C4-2B (cell line): ENCODE results near the gene PARD3.

Experiments used
- H3K27ac ChIP-seq: fragments of 450-650 bp; 2 replicates; pipeline ENCODE4 v1.5.1; 2017
- ZFX ChIP-seq: fragments of 450-650 bp; IDR thresholded peaks from 2 replicates; pipeline ENCODE4 v1.6.1; 2017
- TF ChIP-seq, protein P1 (sequence below): fragments of 450-650 bp; conservative IDR thresholded peaks from 2 replicates; pipeline ENCODE4 v1.5.1; 2017; ENCODE audit warnings: mild to moderate bottlenecking

Gene PARD3

DNA sequence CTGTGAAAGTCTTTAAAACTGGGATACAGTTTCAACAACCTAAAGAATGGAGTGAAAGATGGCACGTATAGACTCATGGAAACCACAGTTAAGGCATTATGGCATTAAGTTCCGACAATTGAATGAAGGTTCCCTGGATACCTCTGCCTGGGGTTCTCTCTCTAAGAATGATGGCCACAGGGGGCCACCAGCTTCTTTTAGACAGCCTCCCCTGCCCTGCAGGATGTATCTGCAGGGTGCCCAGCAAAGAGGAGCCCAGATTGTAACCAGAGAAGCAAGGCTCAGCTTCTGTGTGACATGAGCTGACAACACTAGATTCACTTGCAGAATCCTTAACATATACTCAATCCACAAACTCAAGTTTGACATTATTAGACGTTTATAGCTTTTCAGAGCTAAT lies 645.4 kb downstream of the PARD3 start:
- no peak for TF ChIP-seq ZFX
- TF ChIP-seq, protein P1, sequence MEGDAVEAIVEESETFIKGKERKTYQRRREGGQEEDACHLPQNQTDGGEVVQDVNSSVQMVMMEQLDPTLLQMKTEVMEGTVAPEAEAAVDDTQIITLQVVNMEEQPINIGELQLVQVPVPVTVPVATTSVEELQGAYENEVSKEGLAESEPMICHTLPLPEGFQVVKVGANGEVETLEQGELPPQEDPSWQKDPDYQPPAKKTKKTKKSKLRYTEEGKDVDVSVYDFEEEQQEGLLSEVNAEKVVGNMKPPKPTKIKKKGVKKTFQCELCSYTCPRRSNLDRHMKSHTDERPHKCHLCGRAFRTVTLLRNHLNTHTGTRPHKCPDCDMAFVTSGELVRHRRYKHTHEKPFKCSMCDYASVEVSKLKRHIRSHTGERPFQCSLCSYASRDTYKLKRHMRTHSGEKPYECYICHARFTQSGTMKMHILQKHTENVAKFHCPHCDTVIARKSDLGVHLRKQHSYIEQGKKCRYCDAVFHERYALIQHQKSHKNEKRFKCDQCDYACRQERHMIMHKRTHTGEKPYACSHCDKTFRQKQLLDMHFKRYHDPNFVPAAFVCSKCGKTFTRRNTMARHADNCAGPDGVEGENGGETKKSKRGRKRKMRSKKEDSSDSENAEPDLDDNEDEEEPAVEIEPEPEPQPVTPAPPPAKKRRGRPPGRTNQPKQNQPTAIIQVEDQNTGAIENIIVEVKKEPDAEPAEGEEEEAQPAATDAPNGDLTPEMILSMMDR, result no peak
- H3K27ac ChIP-seq, result no peak overlapping the region; the same call in 1 of the 2 replicates

DNA sequence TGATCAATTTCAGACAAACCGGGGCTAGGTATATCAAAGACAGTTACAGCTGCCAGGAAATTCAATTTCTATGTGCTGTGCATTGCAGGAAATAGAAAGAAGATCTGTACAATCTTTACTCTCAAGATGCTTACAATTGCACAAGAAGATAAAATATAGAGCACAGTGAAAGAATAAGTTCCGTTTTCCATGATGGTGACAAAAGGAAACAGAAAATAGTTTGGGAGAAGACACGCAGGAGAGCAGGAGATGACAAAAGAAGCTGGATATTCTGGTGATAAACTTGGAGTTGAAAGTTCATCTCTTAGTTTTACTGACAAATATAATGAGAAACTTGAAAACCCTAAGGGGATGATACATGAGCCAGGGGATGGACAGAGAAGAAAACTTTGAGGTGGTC lies 646.0 kb downstream of the PARD3 start:
- no peak overlapping the region for H3K27ac ChIP-seq
- TF ChIP-seq ZFX, result no peak
- TF ChIP-seq, protein P1, result no peak

DNA sequence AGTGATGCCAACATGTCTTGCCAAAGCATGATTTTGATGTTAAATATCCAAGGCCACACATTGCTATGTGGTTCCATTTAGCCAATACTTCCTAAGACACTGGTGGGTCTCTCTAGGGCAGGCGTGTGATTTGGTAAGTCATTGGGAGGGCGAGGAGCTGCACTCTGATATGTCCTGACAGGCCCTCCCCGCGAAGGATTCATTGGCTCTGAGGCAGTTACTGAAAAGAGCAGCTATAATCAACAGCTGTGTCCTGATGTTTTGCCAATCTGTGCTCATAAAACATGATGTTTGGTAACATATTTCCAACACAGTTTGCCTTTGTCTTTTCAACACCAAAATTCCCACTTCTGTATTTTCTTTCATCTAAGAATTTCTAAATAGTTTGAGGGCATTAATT lies 646.7 kb downstream of the PARD3 start:
- no peak for TF ChIP-seq ZFX
- TF ChIP-seq, protein P1, result no peak
- no peak overlapping the region for H3K27ac ChIP-seq

DNA sequence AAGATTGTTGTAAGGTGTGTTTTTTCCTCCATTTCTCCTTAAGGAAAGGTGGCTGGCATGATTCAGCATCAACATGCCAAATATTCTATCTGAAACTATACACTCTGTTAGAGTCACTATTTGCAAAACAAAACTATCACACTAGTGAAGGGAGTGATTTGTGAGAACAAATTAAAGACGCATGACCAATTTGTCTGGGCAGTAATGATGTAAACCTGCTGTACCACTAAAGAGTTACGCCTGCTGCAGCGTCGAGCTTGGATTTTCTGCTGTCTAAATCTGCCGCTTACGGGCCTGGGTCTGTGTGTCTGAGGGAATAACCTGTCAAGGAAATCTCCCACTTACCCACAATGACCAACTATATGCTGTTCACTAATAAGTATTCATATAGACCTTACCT lies 648.3 kb downstream of the PARD3 start:
- H3K27ac ChIP-seq, result no peak overlapping the region
- TF ChIP-seq, protein P1, result no peak
- TF ChIP-seq ZFX, result no peak

DNA sequence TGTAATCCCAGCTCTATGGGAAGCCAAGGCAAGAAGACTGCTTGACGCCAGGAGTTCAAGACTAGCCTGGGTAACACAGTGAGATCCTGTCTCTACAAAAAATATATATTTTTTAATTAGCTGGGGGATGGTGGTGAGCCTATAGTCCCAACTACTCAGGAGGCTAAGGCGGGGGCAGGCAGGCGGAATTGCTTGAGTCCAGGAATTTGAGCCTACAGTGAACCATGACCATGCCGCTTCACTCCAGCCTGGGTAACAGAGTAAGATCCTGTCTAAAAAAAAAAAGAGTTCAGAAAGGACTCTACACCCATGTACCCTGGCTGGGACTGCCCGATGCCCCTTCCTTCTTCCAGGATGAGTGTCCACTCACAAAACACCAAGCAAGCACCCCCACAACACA lies 648.7 kb downstream of the PARD3 start:
- no peak overlapping the region for H3K27ac ChIP-seq
- TF ChIP-seq ZFX, result no peak
- TF ChIP-seq, protein P1, result no peak

DNA sequence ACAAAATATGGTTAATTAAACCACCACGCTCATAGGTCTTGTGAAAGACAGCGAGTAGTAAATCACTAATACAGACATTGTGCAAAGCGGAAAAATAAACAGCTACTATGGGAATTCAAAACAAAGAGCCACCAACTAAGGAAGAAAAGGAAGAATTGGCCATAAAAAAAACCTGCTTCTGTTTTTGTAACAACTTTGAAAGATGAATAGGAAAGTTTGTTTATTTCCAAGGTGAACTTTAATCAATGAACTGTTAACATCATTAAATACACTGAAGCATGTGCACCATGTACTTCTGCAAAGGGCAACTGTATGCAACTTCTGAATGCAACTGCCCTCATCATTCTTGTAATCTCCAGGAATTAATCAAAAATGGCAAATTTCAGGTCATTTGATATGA lies 651.1 kb downstream of the PARD3 start:
- H3K27ac ChIP-seq, result no peak overlapping the region
- TF ChIP-seq, protein P1, result no peak
- no peak for TF ChIP-seq ZFX

DNA sequence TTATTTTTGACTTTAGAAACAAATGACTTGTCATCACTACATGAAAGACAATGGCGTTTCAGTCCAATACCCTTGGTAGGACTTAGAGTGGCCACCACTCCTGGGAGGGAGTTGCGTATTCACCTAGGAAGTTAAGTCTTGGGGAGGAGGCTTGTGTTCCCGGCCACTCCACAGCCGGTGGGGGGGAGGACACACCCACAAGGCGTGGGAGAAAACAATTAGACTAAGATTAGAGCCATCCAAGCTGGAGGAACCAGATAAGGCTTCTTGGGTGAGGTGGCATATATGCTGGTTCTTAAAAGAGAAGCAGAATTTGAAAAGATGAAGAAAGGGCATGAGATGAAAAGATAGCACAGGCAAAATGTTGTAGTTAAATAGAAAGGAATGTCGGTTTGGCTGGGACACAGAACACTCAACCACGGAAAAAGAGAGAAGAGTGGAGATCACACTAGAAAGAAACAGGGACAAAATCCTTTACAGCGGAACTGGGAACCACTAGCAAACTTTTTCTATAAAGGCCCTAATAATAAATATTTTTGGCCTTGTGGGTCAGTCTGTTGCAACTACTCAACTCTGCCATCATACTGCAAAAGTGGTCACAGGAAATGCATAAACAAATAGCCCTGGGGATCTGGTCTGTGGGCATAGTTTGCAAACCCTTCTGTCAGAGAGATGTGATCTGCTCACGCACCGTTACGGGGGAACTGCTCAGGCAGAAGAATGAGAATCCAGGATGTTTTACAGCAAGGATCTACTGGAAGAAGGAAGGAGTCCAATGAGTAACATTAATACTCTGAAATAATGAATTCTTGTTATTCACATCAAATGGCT lies 651.8 kb downstream of the PARD3 start:
- no peak overlapping the region for H3K27ac ChIP-seq
- TF ChIP-seq, protein P1, result no peak
- TF ChIP-seq ZFX, result no peak
